Activated CD4-positive, CD25-positive, alpha-beta regulatory T cell treated with anti-CD3 and anti-CD28 coated beads, Interleukin-2, amount 50 U/mL, for 72 hours (primary cell): ENCODE data around the gene PCNX2.
"Not testable (repeated sequence)": the region's sequence is repeated elsewhere in the genome, so short reads cannot be mapped to it uniquely, and the experiment has no call there.

Source experiments
- DNase-seq: peaks from one replicate; pipeline ENCODE4 v3.0.0; 2021

PCNX2 gene

GRCh38 chr1:233215135-233215760, 80.3 kb downstream of the PCNX2 start:
- DNase-seq: no peak

- no peak for DNase-seq
These were observed 83.9 kb downstream of the PCNX2 start for GRCh38 chr1:233211595-233211994.

DNA sequence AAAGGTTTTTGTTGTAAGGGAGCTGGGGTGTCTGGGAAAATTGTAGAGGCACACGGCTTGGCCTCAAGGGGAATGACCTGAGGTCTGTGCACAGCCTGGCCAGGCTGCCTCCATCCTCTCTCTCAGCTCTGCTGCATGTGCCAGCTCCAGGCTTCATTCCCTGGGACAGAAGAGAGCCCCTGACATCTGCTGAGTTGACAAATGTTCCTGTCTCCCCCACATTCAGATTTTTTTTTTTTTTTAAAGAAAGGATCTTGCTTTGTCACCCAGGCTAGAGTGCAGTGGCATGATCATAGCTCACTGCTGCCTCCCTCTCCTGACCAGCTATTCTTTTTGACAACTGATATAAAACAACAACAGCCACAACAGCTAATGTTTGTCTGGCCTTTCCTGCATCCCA, 84.4 kb downstream of the PCNX2 start:
- no peak for DNase-seq

DNA sequence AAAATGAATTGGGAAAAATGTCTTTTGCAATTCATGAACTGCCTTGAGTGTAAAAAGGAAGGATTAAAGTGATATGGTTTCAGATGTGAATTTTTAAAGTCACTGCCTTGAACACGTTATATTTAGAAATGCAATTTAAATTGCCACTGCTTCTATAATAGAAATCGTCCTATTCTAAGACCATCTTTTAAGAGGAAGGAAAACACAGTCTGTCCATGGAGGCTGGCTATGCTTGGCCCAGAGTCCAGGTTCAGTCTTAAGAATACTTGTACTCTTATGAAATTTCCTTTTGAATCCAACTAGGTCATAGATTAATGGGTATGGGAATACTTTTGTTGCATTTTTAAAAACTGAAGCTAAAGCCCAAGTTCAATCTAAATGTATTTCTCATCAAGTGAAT, 86.0 kb downstream of the PCNX2 start:
- DNase-seq: no peak

- no peak for DNase-seq
These were observed 86.8 kb downstream of the PCNX2 start for GRCh38 chr1:233208687-233209086.

GRCh38 chr1:233197940-233198339, 97.6 kb downstream of the PCNX2 start:
- DNase-seq: no peak

DNA sequence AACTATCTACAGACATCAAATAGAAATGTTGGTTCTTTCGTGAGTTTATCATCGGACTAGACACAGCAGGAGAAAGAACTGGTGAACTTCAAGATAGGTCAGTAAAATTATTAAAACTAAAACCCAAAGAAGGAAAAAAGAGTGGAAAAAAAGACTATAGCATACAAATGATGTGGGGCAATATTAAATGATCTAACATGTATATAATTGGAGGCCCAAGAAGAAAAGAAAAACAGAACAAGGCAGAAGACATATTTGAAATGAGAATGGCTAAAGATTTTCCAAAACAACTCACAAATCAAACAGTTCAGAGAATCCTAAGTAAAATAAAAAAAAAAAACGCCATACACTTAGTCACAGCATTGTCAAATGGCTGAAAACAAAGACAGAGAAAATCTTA, 101.8 kb downstream of the PCNX2 start:
- no peak for DNase-seq

- no peak for DNase-seq
These were observed 104.5 kb downstream of the PCNX2 start for GRCh38 chr1:233190987-233191386.

DNA sequence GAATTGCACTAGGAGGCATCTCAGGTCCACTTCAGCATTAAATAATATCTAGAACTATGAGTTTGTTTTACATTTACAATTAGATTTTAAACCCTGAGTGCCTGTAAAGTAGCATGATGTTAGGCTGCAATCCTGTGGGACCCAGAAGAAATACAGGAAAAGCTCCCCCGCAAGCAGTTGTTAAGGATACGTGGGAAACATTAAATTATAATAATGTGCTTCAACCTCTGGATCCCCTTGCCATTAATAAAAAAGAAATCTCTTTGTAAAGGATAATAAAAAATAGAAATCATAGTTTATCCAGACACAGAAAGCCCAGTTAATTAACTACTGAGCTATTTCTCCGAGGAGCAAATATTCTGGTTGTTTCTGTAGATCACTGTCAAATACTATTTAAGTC, 106.0 kb downstream of the PCNX2 start:
- no peak for DNase-seq

- DNase-seq: no peak
These were observed 107.5 kb downstream of the PCNX2 start for GRCh38 chr1:233188061-233188460.

- DNase-seq: no peak
These were observed 112.1 kb downstream of the PCNX2 start for GRCh38 chr1:233183226-233184020.

DNA sequence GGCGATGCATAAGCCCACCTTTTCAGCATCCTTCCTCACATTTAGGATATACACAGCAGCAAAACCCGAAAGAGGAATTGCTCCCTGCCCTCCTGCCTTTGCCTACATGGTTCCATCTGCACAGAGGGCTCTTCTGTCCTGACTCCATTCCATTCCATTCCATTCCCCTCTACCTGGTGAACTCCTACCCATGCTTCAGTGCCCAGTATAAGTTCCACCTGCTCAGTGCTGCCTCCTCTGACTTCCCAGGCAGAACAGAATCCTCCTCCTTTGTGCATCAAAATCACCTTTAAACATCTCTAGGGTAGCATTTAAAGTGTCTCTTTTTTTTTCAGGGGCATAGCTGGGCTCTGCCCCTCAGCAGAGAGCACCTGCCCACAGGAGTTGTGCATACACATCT, 112.9 kb downstream of the PCNX2 start:
- DNase-seq: no peak

GRCh38 chr1:233180641-233181364, 114.7 kb downstream of the PCNX2 start:
- no peak for DNase-seq

- not testable (repeated sequence) for DNase-seq
These were observed 115.9 kb downstream of the PCNX2 start for GRCh38 chr1:233179638-233180037.

GRCh38 chr1:233172201-233172600, 123.3 kb downstream of the PCNX2 start:
- DNase-seq: no peak

DNA sequence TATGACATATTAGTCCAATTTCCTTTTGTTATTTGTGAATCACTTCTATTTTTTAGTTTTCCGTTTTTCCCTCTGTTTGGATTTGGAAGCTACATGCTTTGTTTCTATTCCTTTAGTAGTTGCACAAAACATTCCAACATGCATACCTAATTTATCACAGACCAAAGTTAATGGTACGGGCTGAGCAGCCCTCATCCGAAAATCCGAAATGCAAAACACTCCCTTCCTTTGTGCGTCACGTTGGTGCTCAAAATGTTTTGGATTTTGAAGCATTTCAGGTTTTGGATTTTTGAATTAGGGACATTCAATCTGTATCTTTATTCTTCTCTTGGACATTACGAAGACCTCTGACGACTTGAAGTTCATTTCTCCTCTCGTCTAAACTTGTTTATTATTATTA, 124.8 kb downstream of the PCNX2 start:
- no peak for DNase-seq

GRCh38 chr1:233168384-233168783, 127.1 kb downstream of the PCNX2 start:
- DNase-seq: no peak

DNA sequence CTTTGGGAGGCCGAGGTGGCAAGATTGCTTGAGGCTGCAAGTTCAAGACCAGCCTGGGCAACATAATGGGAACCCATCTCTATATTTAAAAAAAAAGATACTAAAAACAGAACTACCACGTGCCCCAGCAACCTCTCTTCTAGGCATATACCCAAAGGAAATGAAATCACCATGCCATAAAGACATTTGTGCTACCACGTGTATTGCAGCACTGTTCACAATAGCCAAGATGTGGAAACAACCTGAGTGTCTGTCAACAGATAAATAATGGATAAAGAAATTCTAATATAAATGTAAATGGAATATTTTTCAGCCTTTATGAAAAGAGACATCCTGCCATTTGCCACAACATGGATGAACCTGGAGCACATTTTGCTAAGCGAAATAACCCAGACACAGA, 128.6 kb downstream of the PCNX2 start:
- no peak for DNase-seq

- DNase-seq: no peak
These were observed 131.8 kb downstream of the PCNX2 start for GRCh38 chr1:233163696-233164095.

GRCh38 chr1:233158322-233158721, 137.2 kb downstream of the PCNX2 start:
- no peak for DNase-seq

DNA sequence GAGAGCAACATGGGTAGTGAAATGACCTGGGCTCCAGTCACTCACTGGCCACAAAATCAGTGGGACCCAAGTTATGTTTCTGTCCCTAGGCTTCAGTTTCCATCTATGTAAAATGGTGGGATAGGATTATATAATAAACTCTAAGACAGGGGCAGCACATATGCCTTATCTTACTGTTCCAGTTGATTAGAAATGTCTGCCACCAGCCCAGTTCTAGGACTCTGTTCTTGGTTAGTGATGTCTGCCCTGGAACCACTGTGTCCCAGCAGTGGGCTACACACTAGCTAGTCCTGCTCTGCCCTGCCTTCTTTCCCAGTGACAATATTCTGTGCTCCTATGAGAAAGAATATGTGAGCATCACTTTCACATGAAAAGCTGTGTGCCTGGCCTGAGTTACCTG, 138.3 kb downstream of the PCNX2 start:
- DNase-seq: no peak

DNA sequence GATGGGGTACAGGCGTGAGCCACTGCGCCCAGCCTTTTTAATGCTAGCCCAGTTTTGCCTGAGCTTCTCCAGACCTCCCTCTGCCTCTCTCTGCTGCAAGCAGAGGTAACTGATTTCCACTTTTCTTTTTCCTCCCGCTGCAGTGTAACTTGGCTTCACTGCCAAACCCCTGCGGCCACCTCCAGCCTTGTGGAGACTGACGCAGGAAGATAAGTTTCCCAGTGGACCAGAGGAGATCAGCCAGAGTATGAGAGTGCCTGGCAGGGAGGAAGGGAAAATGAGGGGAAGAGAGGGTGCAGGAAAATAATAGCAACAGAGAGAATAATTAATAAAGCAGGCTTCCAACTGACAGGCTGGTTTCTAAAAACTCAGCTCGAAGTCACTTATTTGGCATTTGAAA, 143.7 kb downstream of the PCNX2 start:
- no peak for DNase-seq

- no peak for DNase-seq
These were observed 151.1 kb downstream of the PCNX2 start for GRCh38 chr1:233144434-233144833.

- DNase-seq: no peak
These were observed 152.3 kb downstream of the PCNX2 start for GRCh38 chr1:233143241-233143640.
